Heart left ventricle (tissue), 13 donors: ENCODE measurements around the gene BCR.

Experiments
- POLR2A ChIP-seq, 2 donors: fragments of 450-650 bp; IDR thresholded peaks; one replicate each; pipeline ENCODE4 v1.6.1; 2017; ENCODE audit warnings: antibody characterized with exemption in 2 of 2, mild to moderate bottlenecking in 2 of 2, moderate library complexity in 2 of 2
- TF ChIP-seq, protein P1 (sequence below), 12 donors: fragments of 200-600 bp; sonication (generic) in 4 of 12; IDR thresholded peaks; one replicate each; pipeline versions ENCODE4 v1.5.0 to v1.8.0; 2018 to 2022; ENCODE audit warnings: antibody characterized with exemption in 12 of 12, mild to moderate bottlenecking in 5 of 12
- donor health status: ischemic (EF 13 %, LVEDD 7.1; RV severe dilation, severe dysfunction).
- donor health status: DM: no; HTN: yes; CAD: no.
- donor health status: DM: no; HTN: no; CAD: no.
- donor health status: ischemic (EF 25% LVEDD 6.9; RV normal size, moderate dysfunction).
- donor health status: ischemic (EF 25% LVEDD 5.7; RV mildly dilated, moderate dysfunction).
- donor health status: ischemic (EF 35%, LVEDD 5.7; RV mildly dilated, moderate dysfunction).
- donor health status: nonischemic (EF 11% LVEDD 7.7; RV severe dilation, severe dysfunction).
- donor health status: DM: yes; HTN: yes; CAD: no.
- donor health status: PGD.
- donor health status: ischemic (EF 29% LVEDD 5.4; RV normal size, mild dysfunction).
- donor health status: nonischemic (EF 23%, LVEDD 6.1; RV moderate dilation, normal function).

GRCh38 chr22:23197836-23198235, 17.5 kb downstream of the BCR start:
- TF ChIP-seq, protein P1, sequence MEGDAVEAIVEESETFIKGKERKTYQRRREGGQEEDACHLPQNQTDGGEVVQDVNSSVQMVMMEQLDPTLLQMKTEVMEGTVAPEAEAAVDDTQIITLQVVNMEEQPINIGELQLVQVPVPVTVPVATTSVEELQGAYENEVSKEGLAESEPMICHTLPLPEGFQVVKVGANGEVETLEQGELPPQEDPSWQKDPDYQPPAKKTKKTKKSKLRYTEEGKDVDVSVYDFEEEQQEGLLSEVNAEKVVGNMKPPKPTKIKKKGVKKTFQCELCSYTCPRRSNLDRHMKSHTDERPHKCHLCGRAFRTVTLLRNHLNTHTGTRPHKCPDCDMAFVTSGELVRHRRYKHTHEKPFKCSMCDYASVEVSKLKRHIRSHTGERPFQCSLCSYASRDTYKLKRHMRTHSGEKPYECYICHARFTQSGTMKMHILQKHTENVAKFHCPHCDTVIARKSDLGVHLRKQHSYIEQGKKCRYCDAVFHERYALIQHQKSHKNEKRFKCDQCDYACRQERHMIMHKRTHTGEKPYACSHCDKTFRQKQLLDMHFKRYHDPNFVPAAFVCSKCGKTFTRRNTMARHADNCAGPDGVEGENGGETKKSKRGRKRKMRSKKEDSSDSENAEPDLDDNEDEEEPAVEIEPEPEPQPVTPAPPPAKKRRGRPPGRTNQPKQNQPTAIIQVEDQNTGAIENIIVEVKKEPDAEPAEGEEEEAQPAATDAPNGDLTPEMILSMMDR (IDR thresholded peaks at IDR 0.05), result no peak
- no peak for TF ChIP-seq POLR2A (IDR thresholded peaks at IDR 0.05)
